ENCODE results near the gene SMIM30.

DNA sequence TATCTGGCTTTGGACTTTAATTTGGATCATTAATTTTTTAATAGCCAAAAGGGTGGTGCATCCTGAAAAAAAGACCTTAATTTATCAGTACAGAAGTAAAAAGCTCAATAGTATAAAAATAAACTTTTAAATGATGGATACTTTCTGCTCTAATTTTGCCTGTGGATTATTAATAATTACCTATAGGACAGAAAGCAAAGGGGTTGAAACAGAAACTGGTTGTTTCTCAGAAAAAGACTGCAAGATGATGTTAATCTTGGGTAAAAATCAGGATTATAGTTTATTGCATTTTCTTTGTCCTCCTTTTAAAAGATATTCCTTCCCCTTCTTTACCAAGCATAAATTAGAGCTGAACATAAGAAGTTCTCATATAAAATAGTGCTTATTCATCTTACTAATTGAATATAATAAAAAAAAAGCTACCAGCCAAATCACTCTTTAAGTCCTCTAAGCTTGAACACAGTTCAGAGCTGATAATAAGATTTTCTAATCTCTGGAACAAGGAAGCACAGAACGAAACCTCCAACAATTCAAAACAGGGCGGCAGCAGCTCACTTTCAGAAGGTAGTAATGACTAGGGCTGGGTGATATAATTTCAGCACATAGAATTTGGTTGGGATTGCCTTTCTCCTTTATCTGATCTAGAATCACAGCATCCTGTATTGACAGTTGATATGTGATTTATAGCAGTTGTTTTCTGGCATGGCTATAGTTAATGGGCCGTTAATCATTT, 23.7 kb downstream of the SMIM30 start:
- TF ChIP-seq CTCF (conservative IDR thresholded peaks at IDR 0.05 in 1 of 2, IDR thresholded peaks at IDR 0.05 in 1 of 2; ENCODE audit: low read depth in 1 of 2, low read length in 2 of 2), result no peak
- TF ChIP-seq EZH2 (IDR thresholded peaks at IDR 0.05; ENCODE audit: low read length, missing control alignments), result no peak
